HCT116 (cell line): ENCODE data around the gene PRICKLE2. TPM values are rescaled to one million over a fixed set of nuclear protein-coding genes. Genes with fewer than 3 reads are reported as not detected.

Experiments
- ATAC-seq: fragments of 200-7000 bp; cut with Tn5 transposase; 2 replicates; pipeline ENCODE4 v1.9.1; 2020; ENCODE audit warnings: mild to moderate bottlenecking, moderate library complexity
- BruUV-seq: library from RNA; stranded (reverse); fragments of 400-500 nt; replicated peaks from 2 replicates; lab custom pipeline; 2021; lab: Mats Ljungman, UMichigan
- CTCF ChIA-PET: fragments of 300-600 bp; sonication (Branson Sonifier 250); formaldehyde crosslinking; loops from one replicate; lab custom pipeline; 2021; ENCODE audit warnings: antibody characterized with exemption; lab: Charles Lee
- POLR2A ChIA-PET: fragments of 300-600, 350-600 bp; sonication (Branson Sonifier 250); formaldehyde crosslinking; loops from one replicate; lab custom pipeline; 2021; ENCODE audit warnings: antibody characterized with exemption; lab: Charles Lee
- RAD21 ChIA-PET, 2 experiments: fragments of 300-600 bp; sonication (Branson Sonifier 250); formaldehyde crosslinking; loops; one replicate each; lab custom pipeline; 2023; ENCODE audit warnings: low total read pairs in 2 of 2; ENCODE audit not compliant: uncharacterized antibody in 2 of 2, unreplicated experiment in 2 of 2, low non-redundant PET in 1 of 2; lab: Charles Lee
- DNase-seq: peaks from one replicate; pipeline ENCODE4 v3.0.0-alpha.2; 2010; ENCODE audit warnings: low read depth, low spot score
- H2AFZ ChIP-seq: fragments of 200-600 bp; shearing (Covaris generic), sonication (generic); 2 replicates; pipeline ENCODE4 v1.6.1; 2017; ENCODE audit warnings: low read depth, mixed run types, mixed read lengths, antibody characterized with exemption, low read length; ENCODE audit not compliant: poor library complexity, severe bottlenecking
- H3K27ac ChIP-seq: 2 replicates; pipeline ENCODE4 v1.5.1; 2012; ENCODE audit warnings: low read depth, low read length
- H3K27me3 ChIP-seq: fragments of 200-600 bp; sonication (generic); 2 replicates; pipeline ENCODE4 v1.6.1; 2016; ENCODE audit warnings: mixed run types, low read length, mixed read lengths; ENCODE audit not compliant: insufficient read depth
- H3K36me3 ChIP-seq, 2 experiments: fragments of 200-500 bp in 1 of 2; fragments of 200-600 bp in 1 of 2; sonication (Bioruptor generic) in 1 of 2; sonication (generic) in 1 of 2; 2 replicates each; pipeline versions ENCODE4 v1.5.1 to v1.6.1; 2014 to 2016; ENCODE audit warnings: low read length in 2 of 2, inconsistent platforms in 1 of 2, mixed read lengths in 1 of 2, mixed run types in 1 of 2; ENCODE audit not compliant: insufficient read depth in 2 of 2, control insufficient read depth in 1 of 2
- H3K4me1 ChIP-seq, 2 experiments: fragments of 200-600 bp in 1 of 2; sonication (generic) in 1 of 2; 2 replicates each; pipeline versions ENCODE4 v1.5.1 to v1.6.1; 2012 to 2017; ENCODE audit warnings: low read length in 2 of 2, inconsistent platforms in 1 of 2, mild to moderate bottlenecking in 1 of 2, mixed read lengths in 1 of 2, mixed run types in 1 of 2, moderate library complexity in 1 of 2; ENCODE audit not compliant: insufficient read depth in 2 of 2, control insufficient read depth in 1 of 2
- H3K4me2 ChIP-seq: fragments of 200-600 bp; sonication (generic); 2 replicates; pipeline ENCODE4 v1.6.1; 2017; ENCODE audit warnings: mixed run types, low read length, mixed read lengths
- H3K4me3 ChIP-seq, 2 experiments: fragments of 200-600 bp in 1 of 2; sonication (generic) in 1 of 2; replicated peaks in 1 of 2; 2 replicates each; pipeline ENCODE4 v1.5.1; 2011 to 2016; ENCODE audit warnings: low read length in 2 of 2, control low read depth in 1 of 2, low read depth in 1 of 2, mild to moderate bottlenecking in 1 of 2, mixed read lengths in 1 of 2, mixed run types in 1 of 2
- H3K79me2 ChIP-seq: fragments of 200-600 bp; sonication (generic); 2 replicates; pipeline ENCODE4 v1.6.1; 2017; ENCODE audit warnings: mild to moderate bottlenecking, mixed run types, low read length, moderate library complexity, mixed read lengths; ENCODE audit not compliant: insufficient read depth
- H3K9ac ChIP-seq: fragments of 200-600 bp; sonication (generic); 2 replicates; pipeline ENCODE4 v1.6.1; 2016; ENCODE audit warnings: low read length, mixed read lengths
- H3K9me2 ChIP-seq: fragments of 200-600 bp; sonication (generic), shearing (Covaris generic); 2 replicates; pipeline ENCODE4 v1.6.1; 2017; ENCODE audit warnings: mixed run types, mild to moderate bottlenecking, moderate library complexity; ENCODE audit not compliant: insufficient read depth
- H3K9me3 ChIP-seq, 2 experiments: fragments of 200-500 bp in 1 of 2; fragments of 200-600 bp in 1 of 2; sonication (Bioruptor generic) in 1 of 2; sonication (generic) in 1 of 2; 2 replicates each; pipeline ENCODE4 v1.6.1; 2014 to 2017; ENCODE audit warnings: low read length in 2 of 2, mixed read lengths in 2 of 2, inconsistent platforms in 1 of 2, low read depth in 1 of 2, mild to moderate bottlenecking in 1 of 2, mixed run types in 1 of 2, moderate library complexity in 1 of 2; ENCODE audit not compliant: control insufficient read depth in 1 of 2, insufficient read depth in 1 of 2
- H4K20me1 ChIP-seq: fragments of 200-600 bp; sonication (generic), shearing (Covaris generic); 2 replicates; pipeline ENCODE4 v1.6.1; 2017; ENCODE audit warnings: mixed run types, mild to moderate bottlenecking, moderate library complexity; ENCODE audit not compliant: insufficient read depth
- EGR1 ChIP-seq: IDR thresholded peaks from 2 replicates; pipeline ENCODE4 v1.6.1; 2012; ENCODE audit warnings: low read depth
- SIN3A ChIP-seq: IDR thresholded peaks from 2 replicates; pipeline ENCODE4 v1.6.1; 2012; ENCODE audit warnings: low read depth
- SP1 ChIP-seq: IDR thresholded peaks from 2 replicates; pipeline ENCODE4 v1.6.1; 2012; ENCODE audit warnings: low read depth
- ZFX ChIP-seq: fragments of 450-650 bp; IDR thresholded peaks from 2 replicates; pipeline ENCODE4 v1.6.1; 2017
- ZNF274 ChIP-seq: fragments of 200-500 bp; sonication (Bioruptor generic); IDR thresholded peaks from 2 replicates; pipeline ENCODE4 v1.6.1; 2014; ENCODE audit warnings: mild to moderate bottlenecking, low read depth, low read length, inconsistent platforms
- intact Hi-C: fragments of 100-400 bp; cut with micrococcal nuclease; formaldehyde crosslinking; loops from 2 replicates; pipeline ENCODE4 v1.10.0; 2022
- total RNA-seq: library from RNA; stranded (reverse); gene quantifications from one replicate; pipeline ENCODE4 v1.2.1, GENCODE V29; 2021; ENCODE audit not compliant: unreplicated experiment
- TF ChIP-seq, protein P1 (sequence below): IDR thresholded peaks from 2 replicates; pipeline ENCODE4 v1.6.1; 2011; ENCODE audit warnings: mild to moderate bottlenecking, low read length, moderate library complexity; ENCODE audit not compliant: insufficient replicate concordance; ENCODE audit errors: extremely low read depth
- TF ChIP-seq, protein P2 (sequence below), 3 experiments: fragments of 200-600 bp in 1 of 3; sonication (generic) in 1 of 3; IDR thresholded peaks in 2 of 3; conservative IDR thresholded peaks in 1 of 3; 2 replicates each; pipeline ENCODE4 v1.5.1; 2012 to 2017; ENCODE audit warnings: low read depth in 2 of 3, low read length in 2 of 3, antibody characterized with exemption in 1 of 3, borderline replicate concordance in 1 of 3, control low read depth in 1 of 3, mild to moderate bottlenecking in 1 of 3, mixed read lengths in 1 of 3, mixed run types in 1 of 3, moderate library complexity in 1 of 3; ENCODE audit not compliant: insufficient read depth in 1 of 3

The PRICKLE2 gene
- total RNA-seq, 1 experiment from 2014 or later: 0.05 TPM

DNA sequence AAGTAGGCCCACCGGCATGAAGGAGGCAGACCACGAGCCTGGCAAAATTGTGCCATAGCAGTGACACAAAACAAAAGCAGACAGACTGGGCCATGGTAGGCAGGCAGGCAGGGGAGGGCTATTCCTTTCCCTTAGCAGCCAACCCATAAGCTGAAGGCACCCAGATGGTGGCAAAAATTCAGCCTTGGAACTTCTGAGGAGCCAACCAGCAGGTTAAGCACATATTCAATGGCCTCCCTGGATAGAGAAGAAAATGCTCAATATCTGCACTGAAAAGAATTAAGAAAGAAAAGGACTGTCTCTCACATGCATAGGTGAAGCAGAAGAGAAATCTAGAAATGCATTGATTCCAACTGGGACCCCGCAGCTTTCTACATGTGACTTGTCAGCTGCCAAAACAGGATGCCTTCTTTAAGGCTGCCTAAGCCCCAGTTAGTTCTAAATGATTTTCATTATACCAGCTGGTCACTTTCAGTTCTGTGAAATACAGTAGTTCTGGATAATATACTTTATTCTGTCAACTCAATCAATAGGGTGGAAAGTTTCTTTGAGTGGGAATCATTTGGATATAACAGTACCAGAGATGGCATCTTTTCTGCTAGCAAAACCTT is 2.7 kb downstream of the PRICKLE2 start:
- no peaks in the 10 kb centered on the region for H3K9me3 ChIP-seq
- H3K4me1 ChIP-seq: no peaks in the 10 kb centered on the region
- no peaks in the 10 kb centered on the region for H3K36me3 ChIP-seq
- no peak for TF ChIP-seq EGR1
- TF ChIP-seq ZFX: no peak
- TF ChIP-seq, protein P1, sequence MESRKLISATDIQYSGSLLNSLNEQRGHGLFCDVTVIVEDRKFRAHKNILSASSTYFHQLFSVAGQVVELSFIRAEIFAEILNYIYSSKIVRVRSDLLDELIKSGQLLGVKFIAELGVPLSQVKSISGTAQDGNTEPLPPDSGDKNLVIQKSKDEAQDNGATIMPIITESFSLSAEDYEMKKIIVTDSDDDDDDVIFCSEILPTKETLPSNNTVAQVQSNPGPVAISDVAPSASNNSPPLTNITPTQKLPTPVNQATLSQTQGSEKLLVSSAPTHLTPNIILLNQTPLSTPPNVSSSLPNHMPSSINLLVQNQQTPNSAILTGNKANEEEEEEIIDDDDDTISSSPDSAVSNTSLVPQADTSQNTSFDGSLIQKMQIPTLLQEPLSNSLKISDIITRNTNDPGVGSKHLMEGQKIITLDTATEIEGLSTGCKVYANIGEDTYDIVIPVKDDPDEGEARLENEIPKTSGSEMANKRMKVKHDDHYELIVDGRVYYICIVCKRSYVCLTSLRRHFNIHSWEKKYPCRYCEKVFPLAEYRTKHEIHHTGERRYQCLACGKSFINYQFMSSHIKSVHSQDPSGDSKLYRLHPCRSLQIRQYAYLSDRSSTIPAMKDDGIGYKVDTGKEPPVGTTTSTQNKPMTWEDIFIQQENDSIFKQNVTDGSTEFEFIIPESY: no peak
- TF ChIP-seq ZNF274: no peak
- TF ChIP-seq SP1: no peak
- TF ChIP-seq, all 23 proteins: peak for 0
- intact Hi-C loops: no loop called here
- ATAC-seq (no peak), DNase-seq (no peak)
- H3K27me3 ChIP-seq: peaks cover 25% of the 10 kb centered on the region
- RAD21 ChIA-PET: no interaction called here
- no peak overlapping the region for H3K27ac ChIP-seq
- no peaks in the 10 kb centered on the region for H3K9me2 ChIP-seq
- no peaks in the 10 kb centered on the region for H3K79me2 ChIP-seq
- CTCF ChIA-PET: no interaction called here
- no peak overlapping the region for H3K4me2 ChIP-seq
- H4K20me1 ChIP-seq: no peaks in the 10 kb centered on the region
- H3K4me3 ChIP-seq: no peak overlapping the region
- no TSS peak for BruUV-seq
- H2AFZ ChIP-seq: no peak overlapping the region
- no peak overlapping the region for H3K9ac ChIP-seq
- POLR2A ChIA-PET: no interaction called here

DNA sequence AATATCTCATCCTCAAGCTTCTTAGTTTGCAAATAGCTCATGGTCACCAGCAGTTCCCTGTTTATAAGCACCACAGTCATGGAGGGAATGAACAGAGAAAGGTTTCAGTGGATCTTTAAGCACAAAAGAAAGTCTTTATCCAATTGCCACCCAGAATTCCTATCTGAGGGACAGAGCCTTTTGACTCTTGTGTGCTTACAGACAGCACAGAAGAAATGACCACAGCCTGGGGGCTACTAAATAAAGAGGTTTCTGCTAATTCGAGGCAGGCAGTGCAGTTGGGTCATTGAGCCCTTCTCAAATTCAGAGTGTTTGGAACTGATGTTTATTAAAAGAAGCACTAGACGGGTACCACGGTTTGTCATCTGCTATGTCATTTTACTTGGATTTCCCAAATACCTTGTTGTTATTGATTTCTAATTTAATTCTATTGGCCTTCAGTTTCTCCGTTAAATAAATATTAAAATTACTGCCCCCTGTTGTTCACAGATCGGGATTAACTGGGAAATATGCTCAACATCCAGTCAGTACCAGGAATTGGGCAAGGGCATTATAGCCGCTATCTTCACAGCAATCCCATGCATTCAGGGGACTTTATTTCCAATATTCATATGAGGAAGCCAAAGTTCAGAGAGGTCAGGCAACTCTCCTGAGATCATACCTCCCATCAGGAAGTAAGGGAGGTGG is 3.6 kb downstream of the PRICKLE2 start:
- Histone ChIP-seq H3K4me2 (no peak overlapping the region), H3K4me3 (no peak overlapping the region), H3K4me1 (no peaks in the 10 kb centered on the region), H4K20me1 (no peaks in the 10 kb centered on the region), H3K9ac (no peak overlapping the region), H3K27me3 (peaks cover 32% of the 10 kb centered on the region), H3K9me2 (no peaks in the 10 kb centered on the region), H3K9me3 (no peaks in the 10 kb centered on the region), H3K79me2 (no peaks in the 10 kb centered on the region), H3K36me3 (no peaks in the 10 kb centered on the region), H2AFZ (no peak overlapping the region), H3K27ac (no peak overlapping the region)
- intact Hi-C loops: no loop called here
- no peak for TF ChIP-seq SIN3A
- TF ChIP-seq, protein P2, sequence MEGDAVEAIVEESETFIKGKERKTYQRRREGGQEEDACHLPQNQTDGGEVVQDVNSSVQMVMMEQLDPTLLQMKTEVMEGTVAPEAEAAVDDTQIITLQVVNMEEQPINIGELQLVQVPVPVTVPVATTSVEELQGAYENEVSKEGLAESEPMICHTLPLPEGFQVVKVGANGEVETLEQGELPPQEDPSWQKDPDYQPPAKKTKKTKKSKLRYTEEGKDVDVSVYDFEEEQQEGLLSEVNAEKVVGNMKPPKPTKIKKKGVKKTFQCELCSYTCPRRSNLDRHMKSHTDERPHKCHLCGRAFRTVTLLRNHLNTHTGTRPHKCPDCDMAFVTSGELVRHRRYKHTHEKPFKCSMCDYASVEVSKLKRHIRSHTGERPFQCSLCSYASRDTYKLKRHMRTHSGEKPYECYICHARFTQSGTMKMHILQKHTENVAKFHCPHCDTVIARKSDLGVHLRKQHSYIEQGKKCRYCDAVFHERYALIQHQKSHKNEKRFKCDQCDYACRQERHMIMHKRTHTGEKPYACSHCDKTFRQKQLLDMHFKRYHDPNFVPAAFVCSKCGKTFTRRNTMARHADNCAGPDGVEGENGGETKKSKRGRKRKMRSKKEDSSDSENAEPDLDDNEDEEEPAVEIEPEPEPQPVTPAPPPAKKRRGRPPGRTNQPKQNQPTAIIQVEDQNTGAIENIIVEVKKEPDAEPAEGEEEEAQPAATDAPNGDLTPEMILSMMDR (IDR thresholded peaks at IDR 0.05 in 2 of 3, conservative IDR thresholded peaks at IDR 0.05 in 1 of 3; ENCODE audit: borderline replicate concordance in 1 of 3, insufficient read depth in 1 of 3, low read depth in 2 of 3, low read length in 2 of 3): peak in 2 of 3 experiments; percentile 20 to 34; a peak in 2 of 6 replicates
- BruUV-seq: no TSS peak
- ChIA-PET RAD21 (no interaction called here), POLR2A (no interaction called here), CTCF (no interaction called here)
- no peak for ATAC-seq
- no peak for DNase-seq
